ENCODE measurements around the gene MYRIP. TPM values are rescaled to one million over a fixed set of nuclear protein-coding genes. Genes with fewer than 3 reads are reported as not detected.

MYRIP gene
- total and polyA plus RNA-seq, 2 of the 4 experiments (the other 2 are of a cell fraction): not detected

DNA sequence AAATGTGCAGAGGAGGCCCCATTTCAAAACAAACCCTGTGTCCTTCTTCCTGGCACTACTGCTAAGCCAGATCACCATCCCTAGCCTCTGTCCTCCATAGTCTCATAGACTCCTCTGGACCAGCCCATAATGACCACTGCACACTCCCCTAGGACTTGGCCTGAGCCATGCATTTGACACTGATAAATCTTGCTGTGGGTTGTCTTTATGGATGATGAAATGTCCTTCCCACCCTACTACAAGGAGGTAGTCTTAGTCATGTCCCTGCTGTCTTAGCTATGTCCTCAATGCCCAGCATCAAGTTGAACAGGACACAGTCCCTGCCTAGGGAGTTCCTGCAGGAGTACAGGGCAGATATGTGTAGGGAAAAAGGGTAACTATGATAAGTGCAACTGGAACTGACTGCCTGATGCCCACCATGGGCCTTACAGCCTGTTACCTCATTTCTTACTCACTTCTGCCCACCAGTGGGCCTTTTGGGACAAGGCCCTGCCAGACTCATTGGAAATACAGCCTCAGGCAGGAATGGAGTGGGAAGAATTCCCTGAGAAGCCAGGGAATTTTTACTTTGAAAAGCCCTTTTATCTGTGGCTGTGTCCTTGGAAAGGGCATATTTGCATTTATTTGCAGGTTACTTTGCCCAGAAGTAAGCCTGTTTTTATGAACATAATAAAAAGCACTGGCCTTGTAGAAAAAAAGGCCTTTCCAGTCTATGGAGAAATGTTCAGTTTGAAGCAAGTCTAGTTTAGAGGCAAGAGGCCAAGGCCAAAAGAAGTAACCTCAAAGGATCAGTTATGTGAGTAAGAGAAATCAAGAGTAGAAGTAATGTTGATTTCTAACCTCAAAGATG lies 300.5 kb downstream of the MYRIP start:
- no peaks in the 10 kb centered on the region for H3K36me3 ChIP-seq (ENCODE audit: control insufficient read depth, insufficient read depth, low read length)
- ChIA-PET POLR2A (ENCODE audit: unreplicated experiment) (no interaction called here), CTCF (no interaction called here)
- TF ChIP-seq MAFK (IDR thresholded peaks at IDR 0.05; ENCODE audit: low read depth, low read length): no peak
- no peak overlapping the region for H4K91ac ChIP-seq (ENCODE audit: insufficient read depth, low read depth, low read length)
- H3K18ac ChIP-seq (ENCODE audit: low read depth, low read length): no peak overlapping the region
- no peak overlapping the region for H3K56ac ChIP-seq (ENCODE audit: extremely low read depth, insufficient read depth, low read length)
- ATAC-seq (ENCODE audit: low read depth) (no peak), DNase-seq (no peak)
- no peak overlapping the region for H2BK15ac ChIP-seq (ENCODE audit: low read depth, low read length)
- H3K4ac ChIP-seq (ENCODE audit: low read depth, low read length): no peak overlapping the region
- H4K5ac ChIP-seq (ENCODE audit: low read depth, low read length): no peak overlapping the region
- no TSS peak for BruUV-seq (replicated peaks)
- H2AK9ac ChIP-seq (replicated peaks; ENCODE audit: low read depth, low read length, poor library complexity): no peak overlapping the region
- H3K27ac ChIP-seq (ENCODE audit: insufficient read depth, low read length): no peak overlapping the region
- H4K8ac ChIP-seq (ENCODE audit: low read depth in 2 of 2, low read length in 2 of 2): no peak overlapping the region
- no peak overlapping the region for H3K4me2 ChIP-seq (ENCODE audit: low read depth, low read length)
- H2BK20ac ChIP-seq (ENCODE audit: low read depth, low read length): no peak overlapping the region
- H3K23ac ChIP-seq (ENCODE audit: low read depth, low read length): no peak overlapping the region
- no peak overlapping the region for H3K4me3 ChIP-seq (ENCODE audit: insufficient read depth, low read depth, low read length)
- peaks cover 11% of the 10 kb centered on the region for H3K9me3 ChIP-seq (ENCODE audit: control insufficient read depth, insufficient read depth, low read length)
- H2BK120ac ChIP-seq (ENCODE audit: low read depth, low read length): no peak overlapping the region
- H3K9me1 ChIP-seq (ENCODE audit: insufficient read depth, low read length): no peaks in the 10 kb centered on the region
- no peaks in the 10 kb centered on the region for H4K20me1 ChIP-seq (ENCODE audit: insufficient read depth, low read length)
- H3K9ac ChIP-seq (ENCODE audit: low read depth, low read length): no peak overlapping the region
- H3K79me1 ChIP-seq (ENCODE audit: low read depth in 1 of 2, low read length in 2 of 2): no peaks in the 10 kb centered on the region
- dilution Hi-C loops (cut with HindIII; ENCODE audit: low sequenced_read_pairs, unreplicated experiment): no loop called here
- H2BK5ac ChIP-seq (ENCODE audit: low read depth, low read length, poor library complexity, severe bottlenecking): no peak overlapping the region
- no peaks in the 10 kb centered on the region for H3K27me3 ChIP-seq (ENCODE audit: control insufficient read depth, insufficient read depth, low read length)
- no peak overlapping the region for H2AK5ac ChIP-seq (ENCODE audit: low read depth, low read length)
- H3K4me1 ChIP-seq (ENCODE audit: control insufficient read depth, insufficient read depth, low read length): no peaks in the 10 kb centered on the region
- no peak overlapping the region for H3K14ac ChIP-seq (replicated peaks; ENCODE audit: low read depth, low read length)
- in situ Hi-C loops (cut with MboI; ENCODE audit: low sequenced_read_pairs): no loop called here
- no peak overlapping the region for H2AFZ ChIP-seq (replicated peaks; ENCODE audit: low read length, poor library complexity)
- intact Hi-C loops (cut with micrococcal nuclease): no loop called here
